ENCODE data around the gene STARD13. TPM values are rescaled to one million over a fixed set of nuclear protein-coding genes. Genes with fewer than 3 reads are reported as not detected.

Gene STARD13
- total RNA-seq, 1 donor from 2014 or later: 2.0 TPM

- Histone ChIP-seq H3K4me3 (no peak overlapping the region), H4K20me1 (ENCODE audit: low read depth) (no peaks in the 10 kb centered on the region), H3K9me3 (ENCODE audit: low read depth) (no peaks in the 10 kb centered on the region), H3K79me2 (ENCODE audit: low read depth) (no peaks in the 10 kb centered on the region), H3K27ac (no peak overlapping the region), H3K4me2 (no peak overlapping the region), H3K27me3 (no peaks in the 10 kb centered on the region), H3K4me1 (peaks cover 5% of the 10 kb centered on the region), H3K36me3 (no peaks in the 10 kb centered on the region), H3K9ac (no peak overlapping the region), H2AFZ (replicated peaks) (no peak overlapping the region), H3F3A (ENCODE audit: low read depth) (no peaks in the 10 kb centered on the region)
- Mint-ChIP-seq H3K9me3 (no peaks in the 10 kb centered on the region), H3K4me1 (peaks cover 12% of the 10 kb centered on the region), H3K4me3 (no peak overlapping the region), H3K36me3 (no peaks in the 10 kb centered on the region), H3K27me3 (ENCODE audit: insufficient read depth, low read depth) (no peaks in the 10 kb centered on the region), H3K27ac (no peak overlapping the region)
- DNase-seq (ENCODE audit: low spot score): no peak
- no peak for TF ChIP-seq CTCF (IDR thresholded peaks at IDR 0.05)
- TF ChIP-seq EZH2 (IDR thresholded peaks at IDR 0.05): no peak
- no peak for TF ChIP-seq EZH2phosphoT487 (IDR thresholded peaks at IDR 0.05)
Measured at GRCh38 chr13:33330483-33330882, 44.9 kb upstream of the STARD13 start.

- Mint-ChIP-seq H3K4me1 (peaks cover 5% of the 10 kb centered on the region), H3K9me3 (no peaks in the 10 kb centered on the region)
- no peak for DNase-seq (ENCODE audit: low spot score)
Measured at GRCh38 chr13:33328701-33329100, 43.1 kb upstream of the STARD13 start.

GRCh38 chr13:33326723-33327122 is 41.2 kb upstream of the STARD13 start:
- no peak for DNase-seq (ENCODE audit: low spot score)
- no peaks in the 10 kb centered on the region for H3K79me2 ChIP-seq (ENCODE audit: low read depth)
- no peaks in the 10 kb centered on the region for H3K9me3 ChIP-seq (ENCODE audit: low read depth)
- H2AFZ ChIP-seq (replicated peaks): no peak overlapping the region
- Mint-ChIP-seq H3K4me1 (peaks cover 5% of the 10 kb centered on the region), H3K9me3 (no peaks in the 10 kb centered on the region), H3K4me3 (no peak overlapping the region), H3K27ac (no peak overlapping the region), H3K36me3 (no peaks in the 10 kb centered on the region), H3K27me3 (ENCODE audit: insufficient read depth, low read depth) (no peaks in the 10 kb centered on the region)
- H3K4me2 ChIP-seq: no peak overlapping the region
- H3K36me3 ChIP-seq: no peaks in the 10 kb centered on the region
- H3K9ac ChIP-seq: no peak overlapping the region
- no peaks in the 10 kb centered on the region for H3K4me1 ChIP-seq
- H4K20me1 ChIP-seq (ENCODE audit: low read depth): no peaks in the 10 kb centered on the region
- H3K4me3 ChIP-seq: no peak overlapping the region
- TF ChIP-seq EZH2phosphoT487 (IDR thresholded peaks at IDR 0.05) (no peak), CTCF (IDR thresholded peaks at IDR 0.05) (no peak), EZH2 (IDR thresholded peaks at IDR 0.05) (no peak)
- no peaks in the 10 kb centered on the region for H3K27me3 ChIP-seq
- no peaks in the 10 kb centered on the region for H3F3A ChIP-seq (ENCODE audit: low read depth)
- H3K27ac ChIP-seq: no peak overlapping the region

More at GRCh38 chr13:33328701-33329100, 43.1 kb upstream of the STARD13 start:
- H3K4me1 ChIP-seq: peaks cover 5% of the 10 kb centered on the region
- no peaks in the 10 kb centered on the region for H3K36me3 Mint-ChIP-seq
- H2AFZ ChIP-seq (replicated peaks): no peak overlapping the region
- H3K4me3 ChIP-seq: no peak overlapping the region
- H3F3A ChIP-seq (ENCODE audit: low read depth): no peaks in the 10 kb centered on the region
- H3K27me3 Mint-ChIP-seq (ENCODE audit: insufficient read depth, low read depth): no peaks in the 10 kb centered on the region
- H3K79me2 ChIP-seq (ENCODE audit: low read depth): no peaks in the 10 kb centered on the region
- no peaks in the 10 kb centered on the region for H3K27me3 ChIP-seq
- no peak overlapping the region for H3K4me2 ChIP-seq
- no peak overlapping the region for H3K9ac ChIP-seq
- no peaks in the 10 kb centered on the region for H3K9me3 ChIP-seq (ENCODE audit: low read depth)
- no peak for TF ChIP-seq EZH2 (IDR thresholded peaks at IDR 0.05)
- no peak for TF ChIP-seq EZH2phosphoT487 (IDR thresholded peaks at IDR 0.05)
- TF ChIP-seq CTCF (IDR thresholded peaks at IDR 0.05): no peak
- no peak overlapping the region for H3K27ac Mint-ChIP-seq
- no peaks in the 10 kb centered on the region for H4K20me1 ChIP-seq (ENCODE audit: low read depth)
- no peaks in the 10 kb centered on the region for H3K36me3 ChIP-seq
- H3K4me3 Mint-ChIP-seq: no peak overlapping the region
- H3K27ac ChIP-seq: no peak overlapping the region
